DOHH2 (cell line): ENCODE measurements around the gene TOPAZ1.

ENCODE experiments used
- H3F3A ChIP-seq: fragments of 200-600 bp; sonication (generic), shearing (Covaris generic); 2 replicates; pipeline ENCODE4 v1.6.0; 2016; ENCODE audit warnings: antibody characterized with exemption, mild to moderate bottlenecking; ENCODE audit not compliant: control insufficient read depth, insufficient read depth
- H3K27ac ChIP-seq: fragments of 200-600 bp; sonication (generic); 2 replicates; pipeline ENCODE4 v1.5.1; 2014; ENCODE audit warnings: low read depth, mild to moderate bottlenecking, low read length, moderate library complexity
- H3K27me3 ChIP-seq: fragments of 200-600 bp; sonication (generic); 2 replicates; pipeline ENCODE4 v1.6.1; 2014; ENCODE audit warnings: mild to moderate bottlenecking, low read length, mixed read lengths; ENCODE audit not compliant: control insufficient read depth
- H3K36me3 ChIP-seq: fragments of 200-600 bp; sonication (generic); 2 replicates; pipeline ENCODE4 v1.6.1; 2014; ENCODE audit warnings: mild to moderate bottlenecking, low read length, moderate library complexity, mixed read lengths; ENCODE audit not compliant: control insufficient read depth
- H3K4me1 ChIP-seq: fragments of 200-600 bp; sonication (generic); 2 replicates; pipeline ENCODE4 v1.6.1; 2014; ENCODE audit warnings: mild to moderate bottlenecking, low read length, mixed read lengths; ENCODE audit not compliant: control insufficient read depth
- H3K4me2 ChIP-seq: fragments of 200-600 bp; sonication (generic); 2 replicates; pipeline ENCODE4 v1.6.0; 2014; ENCODE audit warnings: mild to moderate bottlenecking, low read length, moderate library complexity
- H3K4me3 ChIP-seq: fragments of 200-600 bp; sonication (generic); 2 replicates; pipeline ENCODE4 v1.5.1; 2014; ENCODE audit warnings: mild to moderate bottlenecking, low read length, mixed read lengths
- H3K79me2 ChIP-seq: fragments of 200-600 bp; sonication (generic); 2 replicates; pipeline ENCODE4 v1.6.1; 2014; ENCODE audit warnings: mild to moderate bottlenecking, low read length, mixed read lengths; ENCODE audit not compliant: control insufficient read depth
- H3K9me2 ChIP-seq: fragments of 200-600 bp; sonication (generic); replicated peaks from 2 replicates; pipeline ENCODE4 v1.6.1; 2014; ENCODE audit warnings: mild to moderate bottlenecking, low read length, mixed read lengths; ENCODE audit not compliant: control insufficient read depth
- H3K9me3 ChIP-seq: fragments of 200-600 bp; sonication (generic); 2 replicates; pipeline ENCODE4 v1.6.1; 2014; ENCODE audit warnings: antibody characterized with exemption, low read length, mixed read lengths; ENCODE audit not compliant: control insufficient read depth, insufficient read depth
- H4K20me1 ChIP-seq: fragments of 200-600 bp; sonication (generic); 2 replicates; pipeline ENCODE4 v1.6.0; 2014; ENCODE audit warnings: low read depth, mild to moderate bottlenecking, antibody characterized with exemption, low read length, moderate library complexity; ENCODE audit not compliant: control insufficient read depth, insufficient read depth
- EZH2phosphoT487 ChIP-seq: fragments of 200-600 bp; sonication (generic); IDR thresholded peaks from 2 replicates; pipeline ENCODE4 v1.6.1; 2017; ENCODE audit warnings: borderline replicate concordance, mild to moderate bottlenecking, antibody characterized with exemption, low read length, moderate library complexity, mixed read lengths
- TF ChIP-seq, protein P1 (sequence below): fragments of 200-600 bp; sonication (generic); IDR thresholded peaks from one replicate; pipeline ENCODE4 v1.5.1; 2014; ENCODE audit warnings: antibody characterized with exemption, mild to moderate bottlenecking, low read depth, low read length; ENCODE audit not compliant: poor library complexity, severe bottlenecking

The TOPAZ1 gene

DNA sequence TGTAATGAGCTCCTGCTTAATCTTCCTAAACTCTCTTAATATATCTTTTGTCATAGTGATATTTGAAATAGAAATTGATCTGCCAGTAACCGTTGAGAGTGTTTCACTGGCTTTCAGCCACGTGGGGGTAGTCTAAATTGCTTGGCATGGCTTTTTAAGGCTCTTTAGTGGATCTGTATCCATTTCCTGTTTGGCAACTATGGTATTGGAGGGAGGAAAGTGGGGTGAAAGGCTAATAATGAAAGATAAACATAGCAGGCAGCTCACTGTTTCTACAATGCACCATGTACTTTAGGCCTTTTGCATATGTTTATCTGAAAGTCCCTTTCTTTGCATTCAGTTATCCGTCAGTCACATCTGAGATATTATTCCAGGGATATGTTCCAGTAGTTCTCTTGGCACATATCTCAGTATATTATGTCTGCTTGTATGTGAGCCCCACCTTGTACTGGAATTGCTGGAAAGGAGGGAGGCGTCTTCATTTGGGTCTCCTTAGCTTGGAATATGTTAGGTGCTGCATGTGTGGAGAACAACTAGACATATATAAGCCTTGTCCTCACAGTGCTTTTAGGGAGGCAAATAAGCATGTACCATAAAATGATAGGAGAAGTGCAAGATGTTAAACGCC lies 10.8 kb downstream of the TOPAZ1 start:
- Histone ChIP-seq H3K9me3 (no peaks in the 10 kb centered on the region), H3K79me2 (no peaks in the 10 kb centered on the region), H3K9me2 (no peaks in the 10 kb centered on the region), H3K4me1 (no peaks in the 10 kb centered on the region), H4K20me1 (no peaks in the 10 kb centered on the region), H3K27me3 (peaks cover 7% of the 10 kb centered on the region; the same call in 1 of the 2 replicates), H3K27ac (no peak overlapping the region), H3K4me2 (no peak overlapping the region), H3K4me3 (no peak overlapping the region), H3K36me3 (no peaks in the 10 kb centered on the region), H3F3A (no peaks in the 10 kb centered on the region)
- TF ChIP-seq EZH2phosphoT487, result no peak
- TF ChIP-seq, protein P1, sequence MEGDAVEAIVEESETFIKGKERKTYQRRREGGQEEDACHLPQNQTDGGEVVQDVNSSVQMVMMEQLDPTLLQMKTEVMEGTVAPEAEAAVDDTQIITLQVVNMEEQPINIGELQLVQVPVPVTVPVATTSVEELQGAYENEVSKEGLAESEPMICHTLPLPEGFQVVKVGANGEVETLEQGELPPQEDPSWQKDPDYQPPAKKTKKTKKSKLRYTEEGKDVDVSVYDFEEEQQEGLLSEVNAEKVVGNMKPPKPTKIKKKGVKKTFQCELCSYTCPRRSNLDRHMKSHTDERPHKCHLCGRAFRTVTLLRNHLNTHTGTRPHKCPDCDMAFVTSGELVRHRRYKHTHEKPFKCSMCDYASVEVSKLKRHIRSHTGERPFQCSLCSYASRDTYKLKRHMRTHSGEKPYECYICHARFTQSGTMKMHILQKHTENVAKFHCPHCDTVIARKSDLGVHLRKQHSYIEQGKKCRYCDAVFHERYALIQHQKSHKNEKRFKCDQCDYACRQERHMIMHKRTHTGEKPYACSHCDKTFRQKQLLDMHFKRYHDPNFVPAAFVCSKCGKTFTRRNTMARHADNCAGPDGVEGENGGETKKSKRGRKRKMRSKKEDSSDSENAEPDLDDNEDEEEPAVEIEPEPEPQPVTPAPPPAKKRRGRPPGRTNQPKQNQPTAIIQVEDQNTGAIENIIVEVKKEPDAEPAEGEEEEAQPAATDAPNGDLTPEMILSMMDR, result no peak

DNA sequence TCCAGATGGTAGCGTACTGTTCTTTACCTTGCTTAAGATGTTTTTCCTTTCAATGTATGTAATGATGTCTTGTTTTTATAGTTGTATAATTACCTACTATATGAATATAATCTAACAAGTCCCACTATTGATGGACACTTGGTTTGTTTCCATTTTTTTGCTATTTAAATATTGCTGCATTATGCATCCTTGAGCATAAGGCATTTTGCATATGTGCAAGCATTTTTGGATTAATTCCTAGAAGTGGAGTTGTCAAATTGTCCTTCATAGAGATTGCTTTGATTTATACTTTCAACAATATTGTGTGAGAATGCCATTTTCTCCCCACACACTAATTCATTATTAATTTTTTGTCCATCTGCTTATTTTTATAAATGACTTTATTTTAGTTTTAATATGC lies 17.7 kb downstream of the TOPAZ1 start:
- Histone ChIP-seq H3K36me3 (no peaks in the 10 kb centered on the region), H3F3A (no peaks in the 10 kb centered on the region), H3K27ac (no peak overlapping the region), H3K9me3 (no peaks in the 10 kb centered on the region), H3K79me2 (no peaks in the 10 kb centered on the region), H3K27me3 (peaks cover 6% of the 10 kb centered on the region), H4K20me1 (no peaks in the 10 kb centered on the region), H3K4me1 (no peaks in the 10 kb centered on the region), H3K4me3 (no peak overlapping the region), H3K4me2 (no peak overlapping the region), H3K9me2 (no peaks in the 10 kb centered on the region)
- TF ChIP-seq, protein P1, result no peak
- no peak for TF ChIP-seq EZH2phosphoT487

DNA sequence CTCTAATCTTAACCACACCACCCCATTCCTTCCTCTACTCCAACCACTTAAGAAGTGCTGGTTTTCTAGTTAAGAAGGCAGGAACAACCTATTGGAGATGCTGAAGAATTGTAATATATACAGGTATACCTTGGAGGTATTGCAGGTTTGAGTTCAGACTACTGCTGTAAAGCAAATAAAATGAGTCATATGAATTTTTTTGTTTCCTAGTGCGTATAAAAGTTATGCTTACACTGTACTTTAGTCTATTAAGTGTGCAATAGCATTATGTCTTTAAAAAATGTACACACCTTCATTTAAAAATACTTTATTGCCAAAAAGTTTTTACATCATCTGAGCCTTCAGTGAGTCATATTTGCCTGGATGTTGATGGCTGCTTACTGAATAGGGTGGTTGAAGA lies 22.5 kb downstream of the TOPAZ1 start:
- no peak overlapping the region for H3K4me2 ChIP-seq
- no peak overlapping the region for H3K4me3 ChIP-seq
- no peaks in the 10 kb centered on the region for H3K9me3 ChIP-seq
- H3K4me1 ChIP-seq, result no peaks in the 10 kb centered on the region
- H3F3A ChIP-seq, result no peaks in the 10 kb centered on the region
- H3K27me3 ChIP-seq, result peaks cover 3% of the 10 kb centered on the region; the same call in 1 of the 2 replicates
- H3K9me2 ChIP-seq, result no peaks in the 10 kb centered on the region
- no peaks in the 10 kb centered on the region for H3K79me2 ChIP-seq
- no peaks in the 10 kb centered on the region for H3K36me3 ChIP-seq
- TF ChIP-seq, protein P1, result no peak
- no peak for TF ChIP-seq EZH2phosphoT487
- no peaks in the 10 kb centered on the region for H4K20me1 ChIP-seq
- H3K27ac ChIP-seq, result no peak overlapping the region
